ENCODE results near the gene EXOC4. TPM values are rescaled to one million over a fixed set of nuclear protein-coding genes. Genes with fewer than 3 reads are reported as not detected.

The EXOC4 gene
- total RNA-seq, 2 donors from 2014 or later, result 52.4 to 74.0 TPM

Other genes with a start within 250 kb of the EXOC4 start
- 10 to 100 TPM; 43.4 to 54.8 TPM for gene CHCHD3, start 171.0 kb upstream of the EXOC4 start, total RNA-seq

All from activated naive CD4-positive, alpha-beta T cell treated with anti-CD3 and anti-CD28 coated beads, Interleukin-2, amount 50 U/mL, for 72 hours (primary cell).